ENCODE data around the gene CYP19A1.

The CYP19A1 gene

DNA sequence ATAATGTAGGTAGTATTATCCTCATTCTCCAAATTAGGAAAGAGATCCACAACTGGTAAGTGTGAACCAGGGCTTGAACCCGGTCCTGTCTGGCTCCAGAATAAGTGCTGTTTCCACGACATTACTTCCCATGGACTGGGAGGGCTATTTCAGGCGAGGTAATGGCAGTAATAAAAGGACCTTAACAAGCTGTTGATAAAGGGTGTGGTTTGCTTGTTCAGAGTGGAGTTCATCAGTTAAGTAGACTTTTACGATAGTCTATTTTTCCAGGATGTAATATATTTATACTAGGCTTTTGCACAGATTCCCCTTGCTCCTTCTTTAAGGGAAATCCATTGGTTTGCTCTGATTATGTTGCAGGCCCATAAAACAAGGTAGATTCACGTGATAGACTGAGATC, 155.3 kb downstream of the CYP19A1 start:
- DNase-seq (ENCODE audit: low read depth): no peak

DNA sequence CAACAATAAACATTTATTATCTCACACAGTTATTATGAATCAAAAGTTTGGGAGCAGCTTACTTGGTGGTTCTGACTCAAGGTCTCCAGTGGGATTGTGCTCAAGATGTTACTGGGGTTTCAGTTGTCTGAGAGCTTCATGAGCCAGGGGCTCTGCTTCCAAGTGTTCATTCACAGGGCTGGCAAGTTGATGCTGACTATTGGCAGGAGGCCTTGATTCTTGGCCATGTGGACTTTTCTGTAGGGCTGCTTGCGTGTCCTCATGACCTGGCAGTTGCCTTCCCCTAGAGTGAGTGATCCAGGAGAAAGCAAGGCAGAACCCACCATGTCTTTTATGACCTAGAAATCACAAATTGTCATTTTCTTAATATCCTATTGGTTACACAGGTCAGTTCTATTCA, 156.5 kb downstream of the CYP19A1 start:
- DNase-seq (ENCODE audit: low read depth): no peak

DNA sequence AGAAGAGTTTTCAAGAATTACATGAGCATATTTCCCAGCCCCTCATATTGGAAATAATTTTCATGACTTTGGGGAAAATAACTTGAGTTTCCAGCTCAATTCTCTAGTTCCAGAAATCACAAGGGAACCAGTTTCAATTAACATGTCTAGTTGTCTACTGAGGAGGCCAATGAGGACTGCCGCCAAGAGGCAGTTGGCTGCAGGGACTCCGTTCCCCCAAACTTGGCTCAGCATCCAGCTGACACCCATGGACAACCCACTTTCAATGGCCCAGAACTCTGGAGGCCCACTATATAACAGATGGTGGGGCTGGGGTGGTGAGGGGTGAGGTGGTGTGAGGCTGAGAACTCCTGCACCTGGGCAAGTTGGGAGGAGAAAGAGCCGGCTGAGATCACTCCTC, 157.2 kb downstream of the CYP19A1 start:
- DNase-seq (ENCODE audit: low read depth): no peak

DNA sequence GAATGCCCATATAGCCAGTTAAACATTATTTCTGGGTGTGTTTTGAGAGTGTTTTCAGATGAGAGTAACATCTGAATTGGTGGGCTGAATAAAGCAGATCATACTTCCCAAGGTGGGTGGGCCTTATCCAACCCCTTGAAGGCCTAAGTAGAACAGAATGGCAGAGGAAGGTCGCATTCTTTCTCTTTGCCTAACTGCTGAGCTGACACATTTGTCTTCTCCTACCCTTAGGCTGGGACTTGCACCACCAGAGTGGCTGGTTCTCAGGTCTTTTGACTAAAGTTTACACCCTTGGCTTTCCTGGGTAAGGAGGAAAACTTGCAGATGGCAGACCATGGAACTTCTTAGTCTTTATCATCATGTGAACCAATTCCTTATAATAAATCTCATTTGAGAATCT, 157.9 kb downstream of the CYP19A1 start:
- DNase-seq (ENCODE audit: low read depth): no peak

DNA sequence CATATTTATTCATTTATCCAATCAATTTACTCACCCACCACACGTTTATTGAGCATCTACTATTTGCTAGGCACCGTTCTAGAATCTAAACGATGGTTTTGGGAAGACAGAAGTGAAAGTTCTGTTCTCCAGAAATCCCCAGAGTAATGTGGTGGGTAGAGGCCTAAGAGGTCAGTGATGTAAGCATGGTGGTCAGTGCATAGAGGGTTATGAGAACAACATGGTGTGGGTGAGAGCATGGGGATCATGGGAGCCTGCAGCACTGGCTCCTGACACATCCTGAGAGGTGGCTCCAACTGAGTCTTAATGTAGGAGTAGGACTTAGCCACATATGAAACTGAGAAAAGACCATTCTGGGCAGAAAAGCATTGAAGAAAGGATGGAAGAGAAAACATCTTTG, 158.4 kb downstream of the CYP19A1 start:
- no peak for DNase-seq (ENCODE audit: low read depth)

DNA sequence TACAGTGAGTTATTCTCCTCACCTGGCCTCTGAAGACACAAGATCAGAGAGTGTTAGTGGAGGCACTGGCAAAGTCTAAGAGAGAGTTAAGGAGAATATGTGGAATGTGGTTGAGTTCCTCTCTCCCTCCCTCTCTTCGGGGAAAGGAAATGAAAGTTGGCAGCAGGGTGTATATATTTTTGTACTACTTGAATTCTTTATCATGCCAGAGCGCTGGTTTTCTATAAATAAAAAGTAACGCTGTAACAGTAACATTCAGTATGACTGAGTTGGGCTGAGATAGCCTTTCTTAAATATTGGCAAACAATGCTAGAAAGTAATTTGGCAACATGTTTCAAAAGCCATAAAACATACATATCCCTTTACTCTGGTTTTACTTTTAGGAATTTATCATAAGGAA, 166.2 kb downstream of the CYP19A1 start:
- DNase-seq (ENCODE audit: low read depth): no peak

DNA sequence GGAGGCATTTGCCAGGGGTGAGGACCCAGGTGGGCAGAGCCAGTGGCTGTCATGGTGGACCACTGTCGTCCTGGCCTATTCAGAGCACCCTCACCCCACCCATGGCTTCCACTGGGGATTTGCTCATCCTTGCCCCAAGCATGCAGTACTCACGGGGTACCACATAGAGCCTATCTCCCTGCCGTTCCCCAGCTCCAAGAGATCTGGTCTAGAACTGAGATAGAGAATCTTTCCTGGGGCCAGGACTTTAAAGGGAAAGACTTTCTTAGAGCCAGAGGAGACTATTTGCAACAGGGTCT, 166.8 kb downstream of the CYP19A1 start:
- no peak for DNase-seq (ENCODE audit: low read depth)

DNA sequence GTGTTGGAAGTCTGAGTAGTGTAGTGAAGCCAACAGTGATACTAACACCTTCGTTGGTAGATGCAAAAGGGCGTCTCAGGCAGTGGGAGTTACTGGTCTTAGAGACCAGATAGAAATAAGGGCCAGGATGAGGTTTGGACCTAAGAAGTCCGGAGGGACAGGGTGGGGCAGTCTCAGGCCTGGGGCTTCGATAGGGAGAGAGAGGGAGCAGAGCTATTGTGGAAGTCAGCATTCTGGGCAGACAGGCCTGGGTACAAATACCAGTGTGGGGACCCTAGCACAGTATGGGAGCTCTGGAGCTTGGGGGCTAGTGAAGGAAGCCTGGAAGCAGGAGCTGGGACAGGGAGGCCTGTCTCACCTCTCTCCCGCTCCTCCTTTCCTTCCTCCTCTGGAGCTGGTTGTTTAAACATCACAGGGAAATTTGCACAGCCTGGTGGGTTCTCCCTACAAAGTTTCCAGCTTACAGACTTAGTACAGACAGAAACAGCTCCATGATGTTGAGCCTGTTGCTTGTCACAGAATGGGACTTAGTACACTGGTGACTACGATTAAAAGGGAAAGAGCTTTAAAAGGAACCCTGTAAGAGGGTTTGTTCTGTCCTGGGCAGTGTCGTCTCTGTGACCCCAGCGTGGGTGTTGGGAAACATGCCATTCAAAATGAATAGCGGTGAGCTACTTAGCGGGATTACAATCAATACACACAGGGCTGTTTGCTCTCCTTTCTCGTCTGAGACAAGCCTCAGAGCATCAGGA, 167.3 kb downstream of the CYP19A1 start:
- no peak for DNase-seq (ENCODE audit: low read depth)

DNA sequence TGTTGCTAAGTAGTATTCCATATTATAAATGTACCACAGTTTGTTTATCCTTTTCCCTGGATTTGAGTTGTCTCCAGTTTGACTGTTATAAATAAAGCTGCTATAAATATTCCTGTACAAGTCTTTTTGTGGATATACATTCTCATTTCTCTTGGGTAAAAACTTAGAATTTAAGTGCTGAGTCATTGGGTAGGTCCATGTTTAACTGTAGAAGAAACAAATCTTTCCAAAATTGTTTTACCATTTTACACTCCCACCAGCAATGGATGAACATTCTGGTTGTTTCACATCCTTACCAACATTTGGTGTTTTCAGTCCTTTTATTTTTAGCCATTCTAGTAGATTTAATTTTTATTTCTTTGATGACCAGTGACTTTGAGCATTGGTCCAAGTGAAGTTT, 169.7 kb downstream of the CYP19A1 start:
- DNase-seq (ENCODE audit: low read depth): no peak

DNA sequence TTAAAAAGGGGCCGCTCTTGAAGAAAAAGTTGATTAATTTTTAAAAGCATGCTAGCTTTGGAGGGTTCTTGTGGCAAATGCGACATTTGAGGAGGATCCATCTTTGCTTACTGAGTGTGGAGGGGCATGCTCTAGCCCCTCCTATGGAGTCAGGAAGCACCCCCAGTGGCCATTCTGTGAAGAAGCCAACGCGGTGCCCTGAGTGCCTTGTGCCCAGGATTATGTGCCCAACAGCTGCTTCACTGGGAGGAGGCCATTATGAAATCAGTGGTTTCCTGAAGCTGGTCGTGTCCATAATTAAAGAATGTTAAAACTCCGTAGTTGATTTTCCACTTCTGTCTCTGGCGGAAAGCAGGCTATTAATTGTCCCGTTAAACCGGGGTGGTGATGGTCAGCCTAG, 174.6 kb downstream of the CYP19A1 start:
- no peak for DNase-seq (ENCODE audit: low read depth)

DNA sequence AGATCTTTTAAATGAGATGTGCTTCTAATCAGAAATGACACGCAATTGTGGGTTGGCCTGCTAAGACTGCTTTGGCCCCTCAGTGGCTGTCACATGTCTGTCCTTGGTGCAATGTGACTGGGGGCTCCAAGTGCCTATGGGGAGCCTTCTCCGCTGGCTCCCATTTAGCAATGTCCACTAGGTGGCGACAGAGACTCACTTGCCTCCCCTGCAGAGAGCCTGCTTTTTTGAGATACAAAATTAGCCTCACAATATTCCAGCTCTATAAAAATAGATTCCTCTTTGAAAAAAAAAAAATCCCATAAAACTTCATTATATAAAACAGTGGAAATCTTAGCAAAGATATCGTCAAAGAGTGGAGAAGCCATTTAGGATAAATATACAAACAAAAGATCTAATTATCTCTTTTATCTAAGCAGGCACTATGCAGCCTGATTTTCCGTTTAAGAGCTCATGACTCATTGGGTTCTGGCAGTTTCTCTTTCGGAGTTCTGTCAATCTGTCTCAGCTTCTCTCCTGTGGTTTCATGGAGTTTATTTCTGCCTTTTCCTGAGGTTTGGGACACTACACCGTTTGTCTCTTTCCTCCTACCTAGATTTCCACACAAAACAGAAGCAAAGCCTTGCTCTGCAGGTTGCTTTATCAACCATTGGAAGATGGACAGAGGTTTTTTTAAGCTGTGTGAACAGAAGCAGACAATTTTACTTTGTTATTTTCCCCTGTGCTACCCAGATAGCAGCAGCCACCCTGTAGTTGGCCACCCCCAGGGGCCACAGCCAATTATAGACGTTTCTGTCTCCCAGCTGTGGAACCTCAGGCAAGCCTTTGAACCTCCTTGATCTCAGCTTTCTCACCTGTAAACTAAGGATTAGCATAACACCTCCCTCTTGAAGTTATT, 175.3 kb downstream of the CYP19A1 start:
- DNase-seq (ENCODE audit: low read depth): no peak

DNA sequence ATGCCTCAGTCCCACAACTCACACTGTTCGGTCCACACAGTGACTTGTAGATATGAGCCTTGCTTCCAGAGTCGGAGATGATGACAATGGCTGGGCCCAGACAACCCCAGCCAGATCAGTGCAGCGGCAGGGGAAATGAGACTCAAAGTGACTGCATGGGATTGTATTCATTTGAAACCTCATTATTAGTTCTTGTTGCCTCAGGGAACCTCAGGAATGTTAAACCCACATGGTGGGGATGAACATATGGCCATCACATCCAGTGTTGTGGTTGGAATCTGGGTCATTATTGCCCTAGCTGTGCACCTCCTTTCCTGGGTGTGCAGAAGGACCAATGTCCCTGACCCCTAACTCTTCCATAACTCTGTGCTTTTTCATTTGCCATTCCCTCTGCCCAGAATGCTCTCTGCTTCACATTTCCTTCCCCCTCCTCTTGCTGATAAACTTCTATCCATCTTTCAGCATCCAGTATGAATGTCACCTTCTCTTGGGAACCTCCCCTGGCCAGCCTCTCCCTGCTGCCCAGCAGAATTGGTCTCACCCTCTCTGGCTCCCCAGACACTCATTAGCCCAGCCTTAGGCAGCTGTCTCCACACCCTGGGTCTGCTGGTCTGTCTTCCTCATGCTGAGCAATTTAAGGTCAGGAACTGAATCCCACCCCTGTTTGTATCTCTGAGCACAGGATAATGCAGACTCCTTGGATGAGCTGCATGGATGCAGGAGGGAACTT, 176.7 kb downstream of the CYP19A1 start:
- DNase-seq (ENCODE audit: low read depth): no peak

DNA sequence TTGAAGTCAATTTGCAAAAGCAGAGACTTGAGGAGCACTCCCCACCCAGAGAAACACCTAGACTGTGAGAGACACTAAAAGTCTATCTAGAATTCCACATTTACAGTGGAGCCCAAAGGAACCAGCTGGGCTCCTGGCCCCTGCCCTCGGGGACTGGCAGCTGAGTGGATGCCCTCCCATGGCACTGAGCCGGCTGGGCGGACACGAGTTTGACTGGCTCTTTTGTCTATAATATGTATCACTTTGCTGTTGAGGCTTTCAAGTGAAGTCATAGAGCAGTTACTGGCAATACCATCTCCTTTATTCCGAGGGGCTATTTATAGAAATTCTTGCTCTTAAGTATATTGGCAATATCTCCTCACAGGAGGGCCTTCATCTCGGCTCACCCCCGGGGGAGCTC, 177.9 kb downstream of the CYP19A1 start:
- DNase-seq (ENCODE audit: low read depth): no peak
